ENCODE data around the gene MIOX. TPM values are rescaled to one million over a fixed set of nuclear protein-coding genes. Genes with fewer than 3 reads are reported as not detected.
A peak's percentile ranks its signal among the peaks of the same experiment; 100 is the strongest.

The MIOX gene
- total and polyA plus RNA-seq, 9 of the 15 experiments (the other 6 are each of a cell fraction or from before 2014, with no cell fraction given): 0.08 TPM; not detected in 8

- TF ChIP-seq SP2 (IDR thresholded peaks at IDR 0.05; ENCODE audit: extremely low read depth, low read depth, low read length, poor library complexity, severe bottlenecking) (no peak), ZBTB9 (CRISPR knock-in tag; IDR thresholded peaks at IDR 0.05) (0 out of 2 replicates have a peak, but pooled peaks have one; percentile 49), EZH2 (IDR thresholded peaks at IDR 0.05; ENCODE audit: borderline replicate concordance, low read depth, low read length) (no peak), DPF2 (IDR thresholded peaks at IDR 0.05) (no peak), ZBTB40 (IDR thresholded peaks at IDR 0.05) (peak; percentile 68), ZBTB40 (CRISPR knock-in tag; IDR thresholded peaks at IDR 0.05) (no peak), CC2D1A (IDR thresholded peaks at IDR 0.05) (no peak), PKNOX1 (IDR thresholded peaks at IDR 0.05) (peak; percentile 83), RBM25 (IDR thresholded peaks at IDR 0.05; ENCODE audit: low read depth, low read length, severe bottlenecking) (no peak), MNT (conservative IDR thresholded peaks at IDR 0.05) (peak; percentile 71 to 83), HDAC2 (IDR thresholded peaks at IDR 0.05) (peak; percentile 50; the same call in 1 of the 2 replicates), ERF (CRISPR knock-in tag; IDR thresholded peaks at IDR 0.05) (no peak), CTBP1 (IDR thresholded peaks at IDR 0.05; ENCODE audit: borderline replicate concordance) (peak; percentile 36; the same call in 1 of the 2 replicates)
Measured at GRCh38 chr22:50507991-50508884, 21.6 kb downstream of the MIOX start, which contains the start of gene NCAPH2 (continued).
